GM19438 (cell line): ENCODE data around the gene DCLK1.
A peak's percentile ranks its signal among the peaks of the same experiment; 100 is the strongest.

Source experiments
- ATAC-seq: cut with Tn5 transposase; IDR thresholded peaks from one replicate; pipeline ENCODE4 v1.9.1; 2021; ENCODE audit warnings: low read depth; ENCODE audit not compliant: unreplicated experiment

Gene DCLK1

GRCh38 chr13:35767256-35767976 is 363.8 kb downstream of the DCLK1 start:
- ATAC-seq: no peak

DNA sequence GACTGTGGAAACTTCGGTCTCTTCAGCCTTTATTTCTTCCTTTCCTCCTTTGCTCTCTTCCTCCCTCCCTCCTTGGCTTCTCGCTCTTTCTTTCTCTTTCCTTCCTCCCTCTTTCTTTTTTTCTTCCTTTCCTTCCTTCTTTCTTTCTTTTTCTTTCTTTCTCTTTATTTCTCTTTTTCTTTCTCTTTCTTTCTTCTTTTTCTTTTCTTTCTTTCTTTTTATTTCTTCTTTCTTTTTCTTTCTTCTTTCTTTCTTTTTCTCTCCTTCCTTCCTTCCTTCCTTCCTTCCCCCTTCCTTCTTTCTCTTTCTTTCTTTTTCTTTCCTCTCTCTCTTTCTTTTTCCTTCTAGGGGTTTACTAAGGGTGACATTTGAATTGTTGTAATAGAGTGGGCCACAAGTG is 364.5 kb downstream of the DCLK1 start:
- no peak for ATAC-seq

- no peak for ATAC-seq
These were observed 365.2 kb downstream of the DCLK1 start for GRCh38 chr13:35765941-35766340.

DNA sequence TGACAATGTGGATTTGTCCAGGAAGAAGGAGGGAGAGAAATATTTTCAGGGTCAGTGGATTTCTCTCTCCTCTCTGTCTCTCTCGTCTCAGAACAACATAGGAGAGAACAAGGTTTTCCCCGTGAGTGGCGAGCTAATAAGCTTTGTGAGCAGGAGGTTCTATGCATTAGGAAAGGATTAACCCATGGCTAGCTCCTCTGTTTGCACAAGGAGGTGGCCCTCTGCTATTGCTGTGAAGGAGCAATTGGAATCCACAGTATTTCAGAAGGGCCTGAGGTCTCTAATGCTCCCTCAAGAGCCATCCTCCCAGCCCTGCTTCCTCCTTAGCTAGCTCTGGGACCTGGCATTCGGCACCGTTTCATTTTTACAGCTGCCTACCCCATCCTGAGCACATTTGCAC is 365.8 kb downstream of the DCLK1 start:
- ATAC-seq: no peak

GRCh38 chr13:35764326-35765015 is 366.7 kb downstream of the DCLK1 start:
- no peak for ATAC-seq

- no peak for ATAC-seq
These were observed 367.4 kb downstream of the DCLK1 start for GRCh38 chr13:35763782-35764123.

- no peak for ATAC-seq
These were observed 368.0 kb downstream of the DCLK1 start for GRCh38 chr13:35763060-35763781.

DNA sequence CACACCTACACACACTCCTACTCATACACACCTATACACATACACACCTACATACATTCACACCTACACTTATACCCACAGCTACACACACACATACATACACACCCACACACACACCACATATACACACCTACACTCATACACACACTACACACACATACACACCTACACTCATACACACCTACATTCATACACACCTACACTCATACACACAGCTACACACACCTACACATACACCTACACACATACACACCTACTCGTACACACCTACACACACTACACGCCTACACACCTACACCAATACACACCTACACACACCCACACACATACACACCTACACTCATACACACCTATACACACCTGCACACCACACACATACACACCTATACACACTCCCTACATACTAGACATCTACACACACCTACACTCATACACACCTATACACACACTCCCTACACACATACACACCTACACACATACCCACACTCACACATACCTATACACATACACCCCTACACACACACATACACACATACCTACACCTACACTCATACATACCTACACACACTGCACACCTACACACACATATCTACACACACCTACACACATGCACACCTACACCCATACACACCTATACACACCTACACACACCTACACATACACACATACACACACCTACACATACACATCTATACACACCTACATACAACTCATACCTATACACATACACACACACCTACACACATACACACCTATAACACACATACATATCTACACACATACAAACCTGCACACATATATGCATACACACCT is 369.5 kb downstream of the DCLK1 start:
- ATAC-seq: no peak

DNA sequence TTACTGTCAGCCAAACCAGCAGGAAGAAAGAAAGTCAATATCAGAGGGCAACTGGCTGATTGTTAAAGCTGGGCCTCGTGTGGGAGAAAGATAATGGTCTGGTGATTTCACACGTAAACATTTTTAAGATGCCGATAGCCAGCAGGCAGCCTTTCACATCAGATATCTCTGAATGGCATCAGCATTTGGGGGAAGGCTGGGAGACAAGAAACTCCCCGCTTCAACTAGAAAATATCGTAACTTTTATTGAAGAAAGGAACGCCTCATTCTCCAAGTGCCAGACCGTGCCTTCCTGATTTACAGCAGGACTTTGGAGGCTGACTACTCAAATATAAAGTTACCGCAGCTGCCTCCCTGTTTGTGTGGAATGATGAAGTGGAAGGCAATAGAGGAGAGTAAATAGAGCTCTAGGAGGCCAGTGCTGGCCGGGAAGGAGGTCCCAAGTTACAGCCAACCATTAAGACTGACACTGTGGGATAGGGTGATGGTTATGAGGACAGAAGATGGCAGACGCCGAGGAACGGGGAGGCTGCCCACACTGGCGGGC is 370.4 kb downstream of the DCLK1 start:
- no peak for ATAC-seq

DNA sequence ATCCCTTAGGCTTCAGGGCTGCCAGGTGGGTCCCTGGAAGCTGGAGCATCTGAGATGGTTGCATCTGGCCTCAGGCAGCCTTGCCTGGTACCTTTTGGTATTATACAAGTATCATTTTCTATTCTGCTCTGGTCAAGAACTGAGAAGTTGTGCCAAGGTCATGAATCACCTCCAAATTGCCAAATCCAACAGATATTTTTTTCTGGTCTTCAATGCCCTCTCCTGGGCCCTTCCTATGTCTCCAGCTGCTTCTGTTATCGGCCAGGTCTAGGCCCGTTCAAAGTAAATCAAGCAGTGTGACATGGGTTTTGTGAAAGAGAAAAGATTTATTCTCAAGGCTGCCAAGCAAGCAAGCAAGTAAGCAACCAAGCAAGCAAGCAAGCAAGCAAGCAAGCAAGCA is 383.6 kb downstream of the DCLK1 start:
- no peak for ATAC-seq

- ATAC-seq: no peak
These were observed 386.5 kb downstream of the DCLK1 start for GRCh38 chr13:35744566-35745178.

DNA sequence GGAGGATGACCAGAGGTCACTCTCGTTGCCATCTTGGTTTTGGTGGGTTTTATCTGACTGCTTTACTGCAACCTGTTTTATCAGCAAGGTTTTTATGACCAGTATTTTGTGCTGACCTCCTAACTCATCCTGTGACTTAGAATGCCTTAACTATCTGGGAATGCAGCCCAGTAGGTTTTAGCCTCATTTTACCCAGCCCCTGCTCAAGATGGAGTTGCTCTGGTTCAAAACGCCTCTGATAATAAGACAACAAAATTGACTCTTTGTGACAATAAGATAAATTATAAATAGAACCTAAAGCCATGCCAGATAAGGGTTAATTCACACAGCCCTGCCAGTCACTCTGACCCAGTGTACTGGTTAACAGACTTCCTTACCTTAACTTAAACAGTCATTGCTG is 387.0 kb downstream of the DCLK1 start:
- no peak for ATAC-seq

- no peak for ATAC-seq
These were observed 388.0 kb downstream of the DCLK1 start for GRCh38 chr13:35743165-35743564.

DNA sequence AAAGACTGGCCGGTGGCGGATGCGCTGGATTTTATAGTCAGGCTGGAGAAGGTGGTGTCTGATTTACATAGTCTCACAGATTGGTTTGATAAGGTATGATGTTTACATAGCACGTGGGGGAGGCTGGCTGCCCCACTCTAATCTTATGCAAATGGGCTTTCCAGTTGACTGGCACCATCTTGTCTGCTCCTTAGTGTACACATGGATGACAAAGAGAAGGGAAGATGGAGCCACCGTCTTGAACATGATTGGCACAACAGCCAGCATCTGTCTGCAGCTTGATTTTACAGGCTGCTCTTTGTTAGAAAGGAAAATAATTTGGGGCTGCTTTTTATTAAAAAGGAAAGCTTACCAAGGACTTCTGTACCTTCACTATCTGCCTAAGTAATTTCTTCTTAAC is 389.5 kb downstream of the DCLK1 start:
- no peak for ATAC-seq

DNA sequence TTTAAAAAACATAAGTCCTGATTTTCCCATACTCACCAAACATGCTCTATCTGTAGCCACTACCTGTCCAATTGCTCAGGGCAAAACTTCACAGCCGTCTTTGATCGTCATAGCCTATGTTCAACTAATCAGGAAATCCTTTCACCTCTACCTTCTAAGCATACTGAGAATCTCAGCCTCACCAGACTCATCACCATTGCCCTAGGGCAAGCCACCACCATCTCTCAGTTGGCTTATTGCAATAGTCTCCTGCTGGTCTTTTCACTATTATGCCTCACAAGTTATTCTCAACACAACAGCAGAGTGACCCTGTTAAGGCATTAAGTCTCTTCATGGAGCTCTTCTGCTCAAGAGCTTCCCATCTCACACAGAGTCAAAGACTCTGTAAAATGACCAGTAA is 394.3 kb downstream of the DCLK1 start:
- no peak for ATAC-seq

DNA sequence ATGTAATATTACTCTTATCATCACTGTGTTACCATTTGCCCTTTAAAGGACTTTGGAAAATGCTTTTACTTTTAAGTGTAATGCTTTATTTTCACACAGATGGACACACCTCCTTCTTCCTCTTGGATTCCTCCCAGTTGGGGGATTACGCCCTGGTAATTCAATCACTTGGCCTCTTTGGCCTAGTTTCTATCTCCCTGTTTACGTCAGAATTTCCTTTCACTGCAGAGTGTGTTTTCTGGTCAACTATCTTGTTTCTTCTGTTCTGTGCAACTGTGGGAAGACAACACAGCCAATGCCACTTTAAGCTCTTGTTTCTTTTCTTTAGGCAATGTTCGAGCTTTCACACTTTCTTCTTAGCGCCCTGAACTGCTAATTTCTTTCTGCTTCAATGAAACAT is 397.4 kb downstream of the DCLK1 start:
- no peak for ATAC-seq

DNA sequence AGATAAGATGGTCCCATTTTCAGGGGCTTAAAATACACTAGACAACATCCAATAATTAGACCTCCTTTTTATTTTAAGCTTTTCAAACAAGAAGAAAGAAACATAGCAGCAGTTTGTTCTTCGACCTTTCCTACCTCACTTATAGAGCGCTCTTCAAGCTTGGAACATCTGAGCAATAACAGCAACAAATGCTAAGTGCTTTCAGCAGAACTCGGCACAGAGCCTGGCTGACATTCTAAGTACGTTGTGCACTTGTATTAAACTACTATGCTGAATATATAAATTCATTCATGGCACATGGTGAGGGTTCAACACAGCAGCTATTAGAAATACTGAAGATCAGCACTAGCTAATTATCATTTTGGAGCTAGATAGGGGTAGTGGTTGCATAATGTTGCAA is 398.6 kb downstream of the DCLK1 start:
- no peak for ATAC-seq

GRCh38 chr13:35731471-35731870 is 399.7 kb downstream of the DCLK1 start:
- ATAC-seq: no peak

DNA sequence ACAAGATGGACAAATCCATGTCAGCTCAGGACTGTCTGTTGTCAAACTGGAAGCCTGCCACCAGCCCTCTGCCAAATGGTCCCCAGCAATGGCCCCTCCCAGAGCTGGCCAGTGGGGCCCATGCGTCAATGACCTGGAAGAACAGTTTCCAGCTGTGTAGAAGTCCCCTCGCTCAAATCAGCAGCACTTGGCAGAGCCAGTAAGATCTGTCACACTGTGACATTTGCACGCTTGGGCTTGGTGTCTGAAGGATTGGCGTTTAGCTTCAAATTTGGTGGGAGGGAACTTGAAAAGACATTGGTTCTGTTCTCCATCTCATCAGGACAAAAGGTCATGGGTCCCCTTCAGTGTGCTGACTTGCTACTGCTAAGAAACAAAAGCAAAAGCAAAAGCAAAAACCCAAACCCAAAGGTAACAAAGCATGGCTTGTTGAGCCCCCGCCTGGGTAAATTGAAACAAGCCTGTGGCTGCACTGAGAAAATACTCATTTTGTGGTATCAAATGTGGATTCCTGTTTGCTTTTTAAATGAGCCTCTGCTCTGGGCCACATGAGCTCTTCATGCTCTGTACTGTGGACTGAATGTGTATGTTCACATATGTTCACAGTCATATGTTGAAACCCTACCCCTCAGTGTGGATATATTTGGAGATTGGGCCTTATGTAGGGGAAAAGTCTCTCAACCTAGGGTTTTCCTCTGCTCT is 401.1 kb downstream of the DCLK1 start:
- ATAC-seq: peak; percentile 79

DNA sequence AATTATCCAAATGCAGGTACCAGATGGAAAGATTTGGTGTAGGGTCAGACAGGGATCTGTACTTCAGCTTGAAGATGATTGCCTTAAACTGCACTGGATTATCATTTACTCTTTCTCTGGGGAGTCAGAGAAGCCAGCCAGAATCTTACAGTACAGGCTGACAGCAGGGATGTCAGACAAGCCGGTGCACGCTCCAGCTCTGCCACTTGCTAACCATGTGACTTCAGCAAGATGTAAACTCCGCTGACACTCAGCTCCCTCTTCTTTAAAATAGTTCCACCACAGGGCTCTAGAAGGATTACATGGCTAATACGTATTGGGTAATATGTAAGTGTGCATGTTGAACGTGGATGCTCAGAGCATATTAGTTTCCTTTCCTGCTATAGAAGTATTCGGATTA is 403.3 kb downstream of the DCLK1 start:
- no peak for ATAC-seq
